Uterus (tissue), 2 donors: ENCODE data around the gene IGF2BP2.

ENCODE experiments used
- CTCF ChIP-seq, 4 experiments: fragments of 200-600 bp in 2 of 4; fragments of 450-650 bp in 2 of 4; sonication (generic) in 2 of 4; IDR thresholded peaks; one replicate each; pipeline ENCODE4 v1.5.1; 2016 to 2019; ENCODE audit warnings: antibody characterized with exemption in 4 of 4, mild to moderate bottlenecking in 2 of 4, moderate library complexity in 1 of 4
- POLR2A ChIP-seq, 2 donors: fragments of 450-650 bp; IDR thresholded peaks; one replicate each; pipeline ENCODE4 v1.6.1; 2016; ENCODE audit warnings: antibody characterized with exemption in 2 of 2, mild to moderate bottlenecking in 1 of 2, moderate library complexity in 1 of 2

GRCh38 chr3:185813205-185813604 lies 11.6 kb downstream of the IGF2BP2 start:
- TF ChIP-seq CTCF (IDR thresholded peaks at IDR 0.05) (no peak), POLR2A (IDR thresholded peaks at IDR 0.05) (no peak)
